Medulla oblongata (tissue), 1 donor: ENCODE results near the gene CFAP206.
"Not testable (repeated sequence)": the region's sequence is repeated elsewhere in the genome, so short reads cannot be mapped to it uniquely, and the experiment has no call there.

Experiments
- DNase-seq: peaks from one replicate; pipeline ENCODE4 v3.0.0-alpha.2; 2015; ENCODE audit errors: extremely low spot score

Gene CFAP206

DNA sequence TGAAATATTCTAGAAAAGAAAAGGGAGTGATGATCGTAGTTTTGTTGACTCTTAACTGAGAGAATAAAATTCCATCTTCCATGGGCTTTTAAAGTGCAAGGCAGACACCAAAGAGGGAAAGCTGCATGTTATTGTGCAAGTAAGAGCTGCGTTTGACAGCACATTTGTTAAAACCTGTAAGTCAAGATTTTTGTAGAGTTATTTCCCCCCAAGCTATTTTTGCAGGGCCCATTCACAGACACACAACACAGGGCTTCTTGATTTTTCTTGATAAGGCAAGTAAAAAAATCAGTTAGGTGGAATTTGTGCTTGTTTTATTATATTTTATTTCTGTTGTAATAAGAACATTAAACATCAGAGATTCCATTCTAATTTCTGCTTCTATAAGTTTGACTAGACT lies 13.8 kb downstream of the CFAP206 start:
- no peak for DNase-seq

DNA sequence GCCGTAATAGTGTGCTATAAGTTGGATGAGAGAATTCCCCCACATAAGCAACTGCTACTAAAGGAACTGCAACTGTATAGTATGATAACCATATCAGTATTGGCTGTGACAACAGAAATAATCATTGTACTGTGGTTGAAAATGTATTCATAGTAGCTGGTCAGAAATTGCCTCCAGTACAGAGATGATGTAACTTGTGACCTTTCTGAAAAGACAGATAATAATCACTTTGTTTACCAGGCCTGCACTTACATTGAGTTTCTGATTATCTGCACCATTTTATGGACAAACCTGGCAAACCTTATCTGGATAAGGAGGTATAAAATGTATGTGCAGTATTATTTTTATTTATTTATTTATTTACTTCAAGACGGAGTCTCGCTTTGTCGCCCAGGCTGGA lies 19.0 kb downstream of the CFAP206 start:
- no peak for DNase-seq

DNA sequence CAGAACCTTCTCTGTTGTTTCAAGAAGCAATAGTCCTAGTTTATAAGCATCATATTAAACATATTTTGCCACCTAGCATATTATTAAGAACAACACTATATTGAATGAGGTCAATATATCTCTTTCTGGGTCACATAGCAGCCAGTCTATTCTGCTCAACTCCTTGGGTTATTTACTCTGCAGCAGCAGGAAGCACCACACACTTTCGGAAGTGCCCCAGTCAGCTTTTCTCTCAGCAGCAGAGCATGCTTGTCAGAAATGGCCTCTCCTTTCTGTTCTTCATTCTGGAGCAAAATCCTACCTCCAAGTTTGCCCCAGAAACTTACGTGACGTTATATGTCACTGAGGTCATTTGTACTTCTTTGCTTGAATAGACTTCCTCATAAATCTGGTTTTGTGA lies 22.7 kb downstream of the CFAP206 start:
- DNase-seq = no peak

DNA sequence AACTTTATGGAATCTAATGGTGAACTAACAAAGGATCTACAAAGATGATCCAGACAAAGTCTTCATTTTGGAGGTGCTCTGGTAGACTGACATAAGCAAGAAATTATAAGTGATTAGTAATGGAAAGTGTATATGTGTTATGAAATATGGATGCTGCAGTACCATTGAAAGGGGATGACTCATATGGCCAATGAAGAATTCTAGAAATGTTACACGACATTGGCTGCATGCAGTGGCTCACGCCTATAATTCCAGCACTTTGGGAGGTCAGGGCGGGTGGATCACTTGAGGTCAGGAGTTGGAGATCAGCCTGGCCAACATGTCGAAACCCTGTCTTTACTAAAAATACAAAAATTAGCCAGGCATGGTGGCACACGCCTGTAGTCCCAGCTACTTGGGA lies 23.5 kb downstream of the CFAP206 start:
- DNase-seq = no peak

DNA sequence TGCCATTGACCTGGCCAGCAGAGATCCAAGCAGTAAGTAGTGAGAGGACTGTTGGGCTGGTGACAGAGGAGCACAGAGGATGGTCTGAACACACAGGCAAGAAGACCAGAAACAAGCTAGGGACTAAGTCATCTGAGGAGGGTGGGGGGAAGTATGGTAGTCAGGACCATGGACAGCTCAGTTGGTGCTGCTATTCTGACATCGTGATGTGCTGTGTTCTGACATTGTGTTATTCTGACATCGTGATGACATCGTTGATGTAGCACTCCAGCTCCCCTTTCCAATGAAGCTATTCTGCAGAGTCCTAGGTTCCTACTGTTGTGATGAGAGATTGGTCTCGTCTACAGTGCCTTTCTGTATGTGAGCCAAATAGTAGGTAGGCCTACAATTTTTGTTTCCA lies 28.7 kb downstream of the CFAP206 start:
- DNase-seq = peak; percentile 23

DNA sequence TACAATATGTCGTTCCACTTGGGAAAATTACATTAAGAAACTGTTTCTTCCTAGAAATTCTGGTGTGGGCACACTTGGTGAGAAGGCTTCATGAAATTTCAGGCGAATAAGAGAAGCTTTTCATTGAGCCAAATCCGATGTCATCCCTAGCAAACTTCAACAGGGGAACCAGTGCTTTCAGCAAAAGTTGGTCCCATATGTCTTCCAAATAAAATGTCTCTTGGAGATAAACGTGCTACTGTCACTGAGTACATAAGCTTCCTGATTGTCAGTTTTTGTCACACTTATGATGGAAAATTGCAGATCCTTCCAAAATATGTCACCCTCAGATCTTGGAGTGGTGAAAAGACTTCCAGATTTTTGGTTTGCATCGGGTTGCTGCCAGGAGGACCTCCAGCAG lies 33.9 kb downstream of the CFAP206 start:
- no peak for DNase-seq

DNA sequence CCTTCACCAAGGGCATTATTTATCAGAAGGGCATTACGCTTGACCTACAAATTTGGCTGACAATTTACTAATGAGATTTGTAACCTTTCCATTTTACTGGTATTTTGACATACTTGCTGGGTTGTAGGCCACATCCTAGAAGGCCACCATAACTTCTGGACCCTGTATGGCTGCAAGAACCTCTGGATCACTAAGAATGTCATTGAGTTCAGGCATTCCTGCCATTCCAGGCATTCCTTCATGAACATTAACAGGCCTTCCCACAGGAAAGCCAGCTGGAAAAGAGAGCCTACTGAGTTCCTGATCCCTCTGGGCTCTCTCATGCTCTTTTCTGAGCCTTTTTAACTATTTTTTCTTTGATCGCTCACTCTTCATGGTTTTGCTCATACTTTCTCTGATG lies 36.6 kb downstream of the CFAP206 start:
- no peak for DNase-seq

DNA sequence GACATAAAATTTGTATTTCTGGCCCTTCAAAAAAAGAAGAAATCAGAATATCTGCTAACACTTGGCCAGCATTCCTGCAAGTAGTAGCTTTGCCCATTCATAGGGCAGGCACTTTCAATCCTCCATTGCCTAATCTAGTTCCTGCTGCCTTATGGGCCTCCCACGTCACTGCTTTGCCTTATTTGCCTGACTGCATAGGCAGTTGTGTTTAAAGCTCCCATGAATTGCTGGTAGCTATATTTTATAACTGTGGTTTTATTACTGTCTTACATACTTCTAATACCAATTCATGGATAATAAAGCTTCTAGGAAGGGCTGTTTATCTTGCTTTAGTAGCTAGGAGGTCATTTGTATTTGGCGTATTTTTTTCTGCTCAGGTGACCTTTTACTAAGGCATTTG lies 57.3 kb downstream of the CFAP206 start:
- no peak for DNase-seq

DNA sequence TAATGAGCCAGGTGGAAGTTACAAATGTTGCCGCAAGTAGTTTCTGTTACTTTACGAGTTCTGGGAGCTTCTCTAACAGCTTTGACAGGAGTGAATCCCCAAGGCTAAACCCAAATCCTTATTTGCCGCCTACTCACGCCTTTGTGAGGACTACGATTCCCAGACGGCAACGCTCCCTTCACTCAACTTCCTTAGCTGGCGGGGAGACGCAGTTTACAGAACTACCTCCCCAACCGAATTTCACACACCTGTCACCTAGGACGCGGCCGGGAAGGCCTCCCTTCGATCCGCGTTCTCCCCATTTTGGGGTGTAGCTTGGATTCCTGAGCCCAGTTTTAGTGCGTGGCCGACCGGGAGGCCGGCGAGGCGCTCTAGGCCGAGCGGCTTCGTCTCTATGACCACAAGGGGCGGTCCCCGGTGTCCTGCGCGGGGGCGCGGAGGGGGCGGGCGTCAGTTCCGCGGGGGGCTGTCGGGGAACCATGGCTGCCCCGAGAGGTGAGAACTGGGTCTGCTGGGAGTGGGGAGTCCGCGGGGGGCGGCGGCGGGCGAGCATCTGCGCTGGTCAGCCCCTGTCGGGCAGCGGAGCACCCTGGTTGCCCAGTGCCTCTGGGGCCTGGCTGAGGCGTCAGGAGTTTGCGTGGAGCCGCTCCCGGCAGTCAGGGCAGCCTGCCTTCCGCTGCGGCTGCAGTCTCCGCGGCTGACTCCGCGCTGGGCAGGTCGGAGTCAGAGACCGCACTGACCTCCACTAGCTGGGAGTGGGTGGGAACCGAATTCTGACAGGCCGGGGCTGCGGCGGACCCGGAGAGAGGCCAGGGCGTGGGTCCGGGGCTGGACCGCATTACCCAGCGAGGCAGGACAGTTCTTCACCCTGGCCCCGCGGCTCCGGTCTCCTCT lies 65.0 kb downstream of the CFAP206 start, which contains the start of gene SLC35A1:
TSS of gene SLC35A1 (plus strand) at position 450 of the 894 bp plus-strand sequence. CDS start at position 480, 30 bp downstream.
- peak; percentile 91 for DNase-seq

DNA sequence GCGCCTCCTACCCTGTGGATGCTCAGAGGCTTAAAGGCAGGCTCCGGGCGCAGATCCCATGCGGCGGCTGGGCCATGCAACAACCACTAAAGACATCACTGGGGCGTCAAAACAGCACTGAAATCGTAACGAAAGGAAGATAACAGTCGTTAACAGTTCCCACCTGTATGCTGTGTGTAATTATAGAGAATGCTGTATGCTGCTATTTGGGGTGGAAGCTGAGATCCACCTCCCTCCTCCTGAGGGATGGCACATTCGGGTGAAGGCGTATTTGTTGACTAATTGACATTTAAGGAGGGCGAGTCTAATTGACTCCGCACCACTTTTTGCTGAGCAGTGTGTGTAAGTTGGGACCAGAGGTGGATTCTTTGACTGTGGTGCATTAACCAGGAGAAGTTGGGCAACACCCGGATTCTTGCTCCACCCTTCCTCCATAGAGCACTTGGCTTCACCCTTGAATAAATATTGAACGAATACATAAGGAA lies 65.7 kb downstream of the CFAP206 start:
- DNase-seq = no peak

DNA sequence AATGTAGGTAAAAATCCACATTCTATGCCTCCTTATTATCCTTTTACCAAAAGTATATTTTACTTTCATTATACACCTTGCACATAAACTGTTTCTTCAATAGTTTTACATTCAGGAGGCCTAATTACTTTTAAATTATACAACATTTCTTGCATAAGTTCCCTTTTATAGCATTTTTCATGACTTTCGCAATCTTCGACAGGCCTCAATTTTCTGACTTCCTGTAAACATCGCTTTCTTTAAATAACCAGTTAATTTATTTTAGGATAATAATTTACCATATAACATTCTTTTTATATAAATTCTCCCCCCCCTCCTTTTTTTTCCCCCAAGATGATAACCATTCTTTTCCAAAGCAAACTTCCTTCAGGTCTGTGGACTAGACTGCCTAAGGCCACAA lies 74.2 kb downstream of the CFAP206 start:
- no peak for DNase-seq

DNA sequence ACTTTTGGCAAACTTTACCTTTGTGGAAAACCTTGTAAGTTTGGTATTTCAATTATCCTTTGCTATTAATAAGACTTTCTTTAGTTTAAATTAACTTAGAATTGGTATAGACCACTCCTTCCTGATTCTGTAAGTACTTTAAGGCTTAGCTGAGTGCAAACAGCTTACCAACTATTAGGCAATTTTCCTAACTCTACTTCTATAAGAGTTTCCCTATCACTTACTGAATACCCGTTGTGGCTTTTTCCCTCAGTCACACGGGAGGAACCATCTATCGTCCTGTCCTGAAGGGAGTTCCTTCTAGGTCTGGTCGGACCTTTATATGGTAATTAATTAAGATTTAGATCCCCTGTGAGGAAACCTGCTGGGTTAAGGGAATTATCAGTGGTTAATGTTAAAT lies 74.6 kb downstream of the CFAP206 start:
- no peak for DNase-seq

DNA sequence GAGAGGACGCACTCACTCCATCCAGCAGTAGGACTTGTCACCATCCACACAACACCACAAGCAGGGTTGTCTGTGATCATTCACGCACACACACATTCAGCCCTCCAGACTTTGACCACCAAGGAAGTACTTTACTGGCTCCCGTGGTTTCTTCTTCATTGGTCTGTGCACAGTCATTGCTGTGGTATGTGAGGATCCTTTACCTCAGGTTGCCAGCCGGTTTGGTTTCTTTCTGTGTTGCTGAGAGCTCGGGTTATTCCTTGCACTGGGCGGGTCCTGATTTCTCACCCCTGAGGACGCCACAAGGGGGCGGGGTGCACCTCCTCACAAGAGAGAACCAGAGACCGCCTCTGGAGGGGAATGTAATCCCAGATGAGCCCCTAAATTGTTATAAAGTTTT lies 76.2 kb downstream of the CFAP206 start:
- DNase-seq = no peak

DNA sequence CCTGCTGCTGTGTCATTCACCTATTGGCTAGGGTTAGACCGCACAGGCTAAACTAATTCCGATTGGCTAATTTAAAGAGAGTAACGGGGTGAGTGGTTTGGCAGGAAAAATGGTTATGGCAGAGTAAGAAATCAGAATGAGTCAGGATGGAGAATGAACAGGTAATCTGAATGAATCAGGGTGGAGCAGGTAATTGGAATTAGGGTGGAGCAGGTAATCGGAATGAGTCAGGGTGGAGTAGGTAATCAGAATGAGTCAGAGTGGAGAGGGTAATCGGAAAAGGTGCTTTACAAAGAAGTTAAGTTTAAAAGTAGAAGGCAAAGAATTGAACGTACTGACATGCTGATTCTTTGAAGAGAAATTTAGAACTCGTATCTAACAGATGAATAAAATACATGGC lies 76.7 kb downstream of the CFAP206 start:
- no peak for DNase-seq

DNA sequence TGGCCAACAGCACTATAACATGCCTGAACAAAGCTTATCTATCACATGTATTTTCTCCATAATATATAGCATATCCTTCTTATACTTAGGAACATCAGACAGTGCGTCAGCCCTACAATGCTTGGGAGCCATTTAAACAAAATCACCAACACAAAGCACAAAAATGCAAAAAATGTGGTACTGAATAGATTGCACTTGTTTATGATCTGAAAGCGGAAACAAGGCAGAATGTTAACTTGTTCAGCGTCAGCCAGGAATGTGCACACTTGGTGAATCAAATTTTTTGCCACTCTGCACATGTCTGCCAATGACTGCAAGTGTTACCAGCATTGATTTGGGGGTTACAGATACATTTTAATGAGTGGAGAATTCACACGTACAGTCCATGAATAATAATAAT lies 79.8 kb downstream of the CFAP206 start:
- no peak for DNase-seq

DNA sequence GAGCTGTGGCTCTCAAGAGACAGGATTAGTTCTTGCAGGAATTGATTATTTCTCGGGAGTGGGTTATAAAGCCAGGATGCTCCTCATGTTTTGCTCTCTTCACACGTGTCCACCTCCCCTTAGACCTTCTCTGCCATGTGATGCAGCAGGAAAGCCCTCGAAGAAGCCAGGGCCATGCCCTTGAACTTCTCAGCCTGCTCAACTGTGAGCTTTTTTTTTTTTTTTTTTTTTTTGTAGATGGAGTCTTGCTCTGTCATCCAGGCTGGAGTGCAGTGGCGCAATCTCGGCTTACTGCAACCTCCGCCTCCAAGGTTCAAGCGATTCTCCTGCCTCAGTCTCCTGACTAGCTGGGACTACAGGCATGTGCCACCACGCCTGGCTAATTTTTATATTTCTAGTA lies 81.6 kb downstream of the CFAP206 start:
- not testable (repeated sequence) for DNase-seq

DNA sequence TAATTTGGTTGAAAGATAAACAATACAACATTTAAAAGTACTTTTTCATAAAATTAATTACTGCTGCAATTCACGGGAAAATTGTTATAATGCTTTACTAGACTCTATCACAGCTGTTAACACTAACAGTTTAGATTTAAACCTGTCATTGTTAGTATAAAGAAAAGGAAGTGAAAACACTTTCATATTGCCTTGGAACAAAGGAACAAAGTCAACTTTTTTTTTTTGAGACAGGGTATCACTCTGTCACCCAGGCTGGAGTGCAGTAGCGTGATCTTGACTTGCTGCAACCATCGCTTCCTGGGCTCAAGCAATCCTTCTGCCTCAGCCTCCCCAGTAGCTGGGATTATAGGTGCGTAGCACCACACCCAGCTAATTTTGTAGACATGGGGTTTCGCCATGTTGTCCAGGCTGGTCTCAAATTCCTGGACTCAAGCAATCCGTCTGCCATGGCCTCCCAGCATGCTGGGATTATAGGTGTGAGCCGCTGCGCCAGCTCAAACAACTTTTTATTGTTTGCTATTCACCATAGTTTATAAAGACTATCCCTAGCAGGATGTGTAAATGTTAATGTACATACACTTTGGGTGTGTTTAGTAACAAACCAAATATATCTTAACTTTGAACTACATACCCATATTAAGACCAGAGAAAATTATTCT lies 87.1 kb downstream of the CFAP206 start:
- no peak for DNase-seq

DNA sequence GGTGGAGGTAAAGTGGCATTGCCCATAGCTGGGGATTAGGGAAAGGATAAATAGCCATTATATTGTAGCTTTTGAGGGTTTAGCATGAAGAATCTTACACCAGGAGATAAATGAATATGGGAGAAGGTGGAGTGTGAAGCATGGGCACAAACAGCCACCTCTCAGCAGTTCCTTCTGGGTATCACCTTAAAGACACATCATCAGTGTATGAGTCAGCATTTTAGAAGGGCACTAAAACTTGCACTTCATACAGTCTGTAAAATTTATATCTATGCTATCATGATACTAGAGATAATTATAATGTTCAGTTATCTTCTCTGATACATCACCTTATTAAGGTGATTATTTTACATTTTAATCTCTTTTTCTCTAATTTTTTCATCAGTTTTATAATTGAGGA lies 90.3 kb downstream of the CFAP206 start:
- no peak for DNase-seq

DNA sequence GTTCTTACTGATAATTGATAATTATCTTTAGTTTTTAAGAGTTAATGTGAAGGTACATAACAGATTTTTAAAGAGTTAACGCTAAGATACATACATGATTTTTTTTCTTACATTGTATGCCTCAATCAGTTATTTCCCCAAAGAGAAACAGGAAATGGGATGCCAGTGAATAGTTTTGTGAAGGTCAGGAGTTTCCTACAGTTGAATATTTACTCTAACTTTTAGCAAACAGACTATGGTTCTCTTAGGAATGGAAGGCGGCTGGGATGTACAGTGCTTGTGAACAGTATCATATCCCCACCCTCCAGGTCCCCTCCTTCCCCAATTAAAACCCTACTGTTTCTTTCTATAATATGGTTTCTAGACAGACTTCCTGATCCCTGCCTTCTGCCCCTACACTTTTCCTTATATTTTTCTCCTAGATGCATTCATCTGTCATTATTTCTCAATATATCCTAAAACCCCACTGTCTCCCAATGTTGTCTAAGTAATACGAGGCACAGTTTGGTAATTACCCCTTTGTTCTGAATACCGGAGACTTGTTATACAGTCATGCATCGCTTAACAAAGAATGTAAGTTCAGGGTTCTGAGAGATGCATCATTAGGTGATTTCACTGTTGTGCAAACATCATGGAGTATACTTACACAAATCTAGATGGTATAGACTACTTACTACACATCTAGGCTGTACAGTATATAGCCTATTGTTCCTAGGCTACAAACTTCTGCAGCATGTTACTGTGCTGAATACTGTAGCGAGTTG lies 94.2 kb downstream of the CFAP206 start:
- DNase-seq = no peak

DNA sequence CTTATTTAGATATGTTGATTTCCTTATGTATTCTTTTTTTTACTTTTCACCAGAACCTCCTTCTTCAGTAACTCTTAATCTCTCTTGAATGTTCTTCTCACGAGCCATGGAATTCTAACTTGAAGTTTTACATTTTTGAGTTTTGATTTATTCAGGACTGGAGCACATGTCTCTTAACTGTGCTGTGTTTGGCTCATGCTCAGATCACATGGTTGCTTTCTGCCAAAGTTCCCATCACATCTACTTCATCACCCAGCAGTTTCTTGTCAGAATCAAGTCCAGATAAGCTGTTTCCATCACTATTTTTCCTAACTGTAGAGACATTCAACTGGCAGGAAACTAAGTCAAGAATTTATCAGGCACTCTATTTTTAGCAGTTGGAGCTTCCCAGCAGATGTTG lies 96.7 kb downstream of the CFAP206 start:
- DNase-seq = no peak
